Endometrial microvascular endothelial cells (primary cell): ENCODE measurements around the gene JAM3. TPM values are rescaled to one million over a fixed set of nuclear protein-coding genes. Genes with fewer than 3 reads are reported as not detected.
"Not testable (repeated sequence)": the region's sequence is repeated elsewhere in the genome, so short reads cannot be mapped to it uniquely, and the experiment has no call there.

ENCODE experiments used
- in situ Hi-C: cut with HindIII; loops from 2 replicates; pipeline ENCODE4 v1.10.0; 2017; ENCODE audit warnings: low sequenced_read_pairs, low pct_unique_long_range_greater_than_20kb; ENCODE audit errors: inconsistent ontology term
- total RNA-seq: library from RNA; depleted of rRNA; stranded (reverse); fragments of >200 nt; gene quantifications from one replicate; pipeline ENCODE4 v1.2.3, GENCODE V29; 2015; ENCODE audit errors: inconsistent ontology term

Gene JAM3
- total RNA-seq, 1 donor from 2014 or later = 75.9 TPM

DNA sequence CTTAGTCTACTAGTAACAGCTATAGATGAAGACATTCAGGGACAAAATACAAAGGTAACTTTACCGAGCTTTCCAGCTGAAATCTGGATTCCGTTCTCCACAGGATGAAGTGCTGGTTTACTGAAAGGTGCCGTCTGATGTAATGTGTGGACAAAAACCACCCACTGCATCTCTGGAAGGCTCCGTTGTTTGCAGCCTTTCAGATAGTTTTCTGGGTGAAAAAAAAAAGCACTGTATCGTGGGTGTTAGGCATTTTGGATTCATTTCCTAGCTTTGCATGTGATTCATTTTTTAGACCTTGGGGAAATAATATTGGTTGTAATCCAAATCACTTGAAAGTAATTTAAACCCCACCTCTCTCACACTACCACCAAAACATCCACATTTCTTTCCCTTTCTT, 10.4 kb downstream of the JAM3 start:
- in situ Hi-C loops = no loop called here

DNA sequence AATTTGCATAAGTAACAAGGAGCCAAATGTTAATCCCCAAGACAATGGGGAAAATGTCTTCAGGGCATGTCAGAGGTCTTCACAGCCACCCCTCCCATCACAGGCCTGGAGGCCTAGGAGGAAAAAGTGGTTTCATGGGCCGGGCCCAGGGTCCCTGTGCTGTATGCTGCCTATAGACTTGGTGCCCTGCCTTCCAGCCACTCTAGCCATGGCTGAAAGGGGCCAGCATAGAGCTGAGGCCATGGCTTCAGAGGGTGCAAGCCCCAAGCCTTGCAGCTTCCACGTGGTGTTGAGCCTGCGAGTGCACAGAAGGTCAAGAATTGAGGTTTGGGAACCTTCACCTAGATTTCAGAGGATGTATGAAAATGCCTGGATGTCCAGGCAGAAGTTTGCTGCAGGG, 12.4 kb downstream of the JAM3 start:
- in situ Hi-C loops = not testable (repeated sequence)

DNA sequence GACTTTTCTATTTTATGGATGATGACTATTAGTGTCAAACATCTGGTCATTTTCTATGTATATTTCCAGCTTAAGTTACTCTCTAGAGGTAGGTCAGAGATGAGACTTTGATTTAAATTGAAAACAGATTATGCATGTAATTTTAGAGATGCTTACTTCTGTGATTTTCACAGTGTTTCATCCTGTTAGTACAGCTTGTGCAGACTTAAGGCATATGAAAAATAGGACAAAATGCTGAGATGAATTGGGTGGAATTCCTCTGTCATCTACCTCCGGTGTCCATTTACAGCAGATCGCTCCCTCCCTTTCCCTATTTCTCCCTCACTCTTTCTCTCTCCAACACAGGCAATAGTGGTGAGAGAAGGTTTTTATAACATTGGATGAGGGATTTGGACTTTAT, 14.1 kb downstream of the JAM3 start:
- in situ Hi-C loops = no loop called here

DNA sequence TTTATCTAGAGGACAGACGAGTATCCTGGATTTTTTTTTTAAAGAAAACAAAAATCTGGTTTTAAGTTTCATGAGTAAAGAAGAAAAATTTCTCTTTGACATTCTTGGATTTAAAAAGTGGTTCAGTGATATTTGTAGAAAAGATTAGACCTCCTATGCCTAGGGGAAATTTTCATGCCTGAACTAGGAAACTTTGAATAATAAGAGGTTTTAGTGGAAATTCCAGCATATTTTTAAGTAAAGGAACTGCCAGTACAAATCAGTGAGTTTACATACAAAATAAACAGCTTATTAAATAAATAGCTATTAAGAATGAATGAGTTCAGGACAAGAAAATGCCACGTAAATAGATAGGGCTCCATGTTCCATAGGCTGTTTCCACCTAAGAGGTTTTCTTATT, 17.5 kb downstream of the JAM3 start:
- in situ Hi-C loops = no loop called here

DNA sequence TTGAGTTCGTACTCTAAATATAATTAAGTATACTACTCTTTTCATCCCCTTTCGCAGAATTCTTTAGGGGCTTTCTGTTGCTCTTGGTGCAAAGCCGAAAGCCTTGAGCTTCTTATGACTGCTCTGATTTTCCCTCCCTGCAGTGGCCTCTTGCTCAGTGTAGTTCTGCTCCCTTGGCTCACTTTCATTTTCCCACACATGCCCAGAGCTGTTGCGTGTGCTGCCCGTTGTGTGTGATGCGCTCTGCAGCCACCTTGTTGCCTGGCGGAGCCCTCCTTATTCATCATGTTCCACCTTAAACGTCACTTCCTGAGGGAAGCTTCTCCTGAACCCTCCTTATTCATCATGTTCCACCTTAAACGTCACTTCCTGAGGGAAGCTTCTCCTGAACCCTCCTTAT, 23.1 kb downstream of the JAM3 start:
- in situ Hi-C loops = not testable (repeated sequence)

DNA sequence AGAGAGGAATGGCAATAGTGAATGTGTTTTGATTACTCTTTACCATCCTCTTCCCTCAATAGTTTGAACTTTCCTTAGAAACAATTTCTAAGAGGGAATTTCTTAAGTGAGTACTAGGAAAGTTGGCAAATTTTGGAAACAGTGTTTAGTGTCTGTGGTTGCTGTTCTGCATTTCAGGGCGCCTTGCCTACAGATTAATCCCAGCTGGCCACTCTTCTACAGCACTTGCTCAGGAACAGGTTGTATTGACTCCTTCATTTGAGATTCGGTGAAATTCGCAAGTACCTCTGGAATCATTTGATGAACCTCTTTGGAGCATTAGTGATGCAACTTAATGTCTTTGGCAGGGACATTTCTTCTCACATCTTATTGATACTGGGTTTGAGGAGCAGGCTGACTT, 28.3 kb downstream of the JAM3 start:
- in situ Hi-C loops = no loop called here

DNA sequence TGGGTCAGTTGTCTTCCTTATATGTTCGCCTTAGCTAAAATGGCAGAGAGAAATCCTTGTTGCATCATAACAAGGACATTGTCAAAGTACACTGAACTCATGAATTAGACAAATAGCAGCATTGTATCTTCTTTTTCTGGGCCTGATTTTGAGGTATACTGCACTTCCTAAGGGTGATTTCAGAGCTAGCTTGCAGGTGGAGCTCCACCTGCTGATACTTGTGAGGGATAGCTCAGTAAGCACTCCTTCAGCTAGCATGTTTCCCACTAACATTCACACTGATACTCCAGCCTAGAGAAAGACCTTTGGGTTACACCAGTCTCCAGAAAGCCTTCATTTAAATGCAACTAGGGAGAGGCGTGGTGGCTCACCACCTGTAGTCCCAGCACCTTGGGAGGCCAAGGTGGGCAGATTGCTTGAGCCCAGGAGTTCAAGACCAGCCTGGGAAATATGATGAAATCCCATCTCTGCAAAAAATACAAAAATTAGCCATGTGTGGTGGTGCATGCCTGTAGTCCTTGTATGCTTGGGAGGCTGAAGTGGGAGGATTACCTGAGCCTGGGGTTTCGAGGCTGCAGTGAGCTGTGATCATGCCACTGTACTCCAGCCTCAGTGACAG, 29.8 kb downstream of the JAM3 start:
- in situ Hi-C loops = no loop called here

DNA sequence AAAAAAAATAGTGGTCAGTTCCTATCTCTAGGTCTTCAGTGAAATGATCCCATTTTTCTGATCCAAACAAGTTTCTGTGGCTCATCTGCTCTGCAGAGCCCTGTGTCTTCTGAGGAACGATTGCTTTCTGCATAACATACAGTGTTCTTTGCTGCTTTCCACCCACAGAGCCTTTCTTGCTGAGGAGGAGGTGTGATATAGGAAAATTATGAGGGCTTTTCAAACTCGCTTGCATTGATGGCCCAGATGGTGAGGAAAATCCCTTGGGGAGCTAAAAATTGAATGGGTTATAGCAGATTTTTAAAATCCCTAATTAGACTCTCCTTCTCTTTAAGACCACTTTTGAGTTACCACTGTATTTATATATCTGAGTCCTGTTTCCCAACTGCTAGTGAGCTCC, 31.3 kb downstream of the JAM3 start:
- in situ Hi-C loops = no loop called here

DNA sequence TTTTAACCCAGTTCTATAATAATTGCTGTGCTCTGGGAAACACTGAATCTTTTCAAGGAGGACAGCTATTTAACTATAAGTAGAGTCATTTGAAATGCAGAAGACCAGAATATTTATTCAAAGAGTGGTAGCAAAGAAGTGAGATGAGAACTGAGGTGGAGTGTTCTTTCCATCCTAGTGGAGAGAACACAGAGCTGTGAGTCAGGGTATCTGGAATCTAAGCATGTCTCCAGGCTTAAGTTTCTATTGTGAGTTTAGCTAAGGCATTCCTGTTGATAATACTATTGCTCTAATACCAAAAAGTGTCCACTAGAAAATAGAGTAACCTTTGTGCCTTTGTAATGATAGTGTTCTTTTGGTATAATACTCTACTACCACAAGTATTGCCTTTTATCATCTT, 32.4 kb downstream of the JAM3 start:
- in situ Hi-C loops = no loop called here

DNA sequence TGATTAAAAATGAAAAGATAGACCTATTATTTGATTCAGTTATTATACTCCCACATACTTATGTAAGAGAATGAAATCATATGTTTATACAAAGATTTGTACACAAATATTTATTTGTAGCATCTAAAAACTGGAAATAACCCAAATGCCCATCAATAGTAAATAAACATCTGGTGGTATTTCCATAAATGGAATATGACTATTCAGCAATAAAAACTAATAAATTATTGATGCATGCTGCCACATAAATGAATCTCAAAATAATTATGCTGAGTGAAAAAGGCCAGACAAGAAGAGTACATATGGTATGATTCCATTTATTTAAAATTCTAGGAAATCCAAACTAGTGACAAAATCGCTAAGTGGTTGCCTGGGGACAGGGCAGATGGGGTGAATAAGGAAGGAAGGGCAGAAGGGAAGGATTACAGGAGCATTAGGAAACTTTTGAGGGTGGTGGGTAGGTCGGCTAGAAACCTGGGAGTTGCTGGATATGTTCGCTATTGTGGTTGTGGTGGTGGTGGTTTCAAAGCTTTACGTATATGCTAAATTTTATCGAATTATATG, 41.5 kb downstream of the JAM3 start:
- in situ Hi-C loops = no loop called here

DNA sequence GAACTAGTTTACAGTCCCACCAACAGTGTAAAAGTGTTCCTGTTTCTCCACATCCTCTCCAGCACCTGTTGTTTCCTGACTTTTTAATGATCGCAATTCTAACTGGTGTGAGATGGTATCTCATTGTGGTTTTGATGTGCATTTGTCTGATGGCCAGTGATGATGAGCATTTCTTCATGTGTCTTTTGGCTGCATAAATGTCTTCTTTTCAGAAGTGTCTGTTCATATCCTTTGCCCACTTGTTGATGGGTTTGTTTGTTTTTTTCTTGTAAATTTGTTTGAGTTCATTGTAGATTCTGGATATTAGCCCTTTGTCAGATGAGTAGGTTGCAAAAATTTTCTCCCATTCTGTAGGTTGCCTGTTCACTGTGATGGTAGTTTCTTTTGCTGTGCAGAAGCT, 44.9 kb downstream of the JAM3 start:
- in situ Hi-C loops = not testable (repeated sequence)

DNA sequence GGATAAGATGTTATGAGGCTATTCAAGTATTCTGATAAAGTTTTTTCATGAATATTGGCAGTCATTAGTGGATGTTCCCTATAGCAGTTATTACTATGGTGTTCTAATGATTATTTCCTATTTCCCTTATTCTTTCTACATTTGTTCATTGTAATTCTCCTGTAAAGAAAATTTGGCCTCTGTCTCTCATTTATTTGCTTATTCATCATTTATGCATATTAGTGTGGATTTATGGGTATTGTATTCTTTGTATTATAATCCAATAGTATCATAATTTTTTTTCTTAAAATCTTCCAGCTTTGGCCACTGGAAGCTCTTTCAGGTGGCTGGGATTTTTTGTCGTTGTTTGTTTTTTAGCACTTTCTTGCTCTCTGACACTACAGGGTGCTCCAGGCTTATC, 47.3 kb downstream of the JAM3 start:
- in situ Hi-C loops = no loop called here

DNA sequence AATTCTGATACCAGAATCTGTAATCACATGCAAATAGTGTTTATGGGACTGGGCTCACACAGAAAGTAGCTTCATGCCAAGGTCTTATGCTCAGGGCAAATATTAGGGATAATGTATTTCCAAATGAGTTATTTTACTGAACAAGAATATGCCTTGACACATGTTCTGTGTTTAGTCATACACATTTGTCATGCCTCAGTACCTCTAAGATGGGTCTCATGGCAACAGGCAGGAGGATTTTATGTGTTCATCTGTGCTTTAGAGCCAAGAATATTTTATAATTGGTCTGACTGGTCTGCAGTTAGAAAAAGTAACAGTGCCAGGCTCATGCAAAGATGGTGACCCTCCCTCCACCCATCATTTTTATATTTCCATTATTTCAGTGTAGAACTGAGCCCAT, 49.1 kb downstream of the JAM3 start:
- in situ Hi-C loops = no loop called here

DNA sequence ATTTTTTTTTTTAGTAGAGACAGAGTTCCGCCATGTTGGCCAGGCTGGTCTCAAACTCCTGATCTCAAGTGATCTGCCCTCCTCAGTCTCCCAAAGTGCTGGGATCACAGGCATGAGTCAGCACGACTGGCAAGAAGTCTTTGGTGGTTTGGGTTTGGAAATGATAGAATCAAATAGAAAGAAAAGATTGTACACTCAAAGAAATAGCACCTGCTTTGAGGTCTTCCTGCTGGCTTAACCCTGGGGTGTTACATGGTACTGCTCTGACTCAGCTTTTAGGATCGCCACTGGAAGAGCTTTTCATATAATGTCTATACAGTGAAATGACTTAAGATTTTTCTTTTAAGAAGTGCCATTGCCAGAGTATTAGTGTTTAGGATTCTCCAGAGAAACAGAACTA, 50.2 kb downstream of the JAM3 start:
- in situ Hi-C loops = no loop called here

DNA sequence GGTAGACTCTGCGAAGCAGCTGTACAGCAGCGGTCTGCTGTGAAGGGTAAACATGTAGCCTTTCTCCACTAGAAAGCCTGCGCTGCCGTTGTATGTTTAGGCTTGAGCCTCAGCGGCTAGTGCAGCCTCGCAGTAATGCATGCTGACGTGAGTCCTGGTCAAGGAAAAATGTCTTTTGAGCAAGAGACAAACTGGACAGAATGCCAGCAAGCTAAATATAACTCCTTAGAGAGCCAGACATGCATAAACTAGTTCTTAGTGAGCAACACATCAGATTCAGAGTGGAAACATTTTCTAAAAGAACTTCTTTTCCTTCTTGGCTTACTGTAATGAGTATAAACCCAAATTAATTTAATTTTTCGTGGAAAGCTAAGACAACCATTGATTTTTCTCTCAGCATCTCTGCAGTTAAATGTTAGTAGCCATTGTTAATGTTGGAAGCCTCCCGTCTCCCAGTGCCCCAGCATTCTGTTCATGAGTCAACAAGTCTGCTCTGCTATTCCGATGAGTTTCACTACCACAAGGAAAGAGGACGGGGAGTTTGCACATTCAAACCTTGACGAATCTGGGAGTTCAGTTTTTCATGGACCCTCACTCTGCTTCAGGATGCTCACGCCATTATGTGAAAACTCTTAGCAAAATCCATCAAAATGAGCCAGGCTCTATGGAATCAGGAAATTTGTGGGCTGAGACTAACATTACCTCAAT, 51.4 kb downstream of the JAM3 start:
- in situ Hi-C loops = no loop called here

DNA sequence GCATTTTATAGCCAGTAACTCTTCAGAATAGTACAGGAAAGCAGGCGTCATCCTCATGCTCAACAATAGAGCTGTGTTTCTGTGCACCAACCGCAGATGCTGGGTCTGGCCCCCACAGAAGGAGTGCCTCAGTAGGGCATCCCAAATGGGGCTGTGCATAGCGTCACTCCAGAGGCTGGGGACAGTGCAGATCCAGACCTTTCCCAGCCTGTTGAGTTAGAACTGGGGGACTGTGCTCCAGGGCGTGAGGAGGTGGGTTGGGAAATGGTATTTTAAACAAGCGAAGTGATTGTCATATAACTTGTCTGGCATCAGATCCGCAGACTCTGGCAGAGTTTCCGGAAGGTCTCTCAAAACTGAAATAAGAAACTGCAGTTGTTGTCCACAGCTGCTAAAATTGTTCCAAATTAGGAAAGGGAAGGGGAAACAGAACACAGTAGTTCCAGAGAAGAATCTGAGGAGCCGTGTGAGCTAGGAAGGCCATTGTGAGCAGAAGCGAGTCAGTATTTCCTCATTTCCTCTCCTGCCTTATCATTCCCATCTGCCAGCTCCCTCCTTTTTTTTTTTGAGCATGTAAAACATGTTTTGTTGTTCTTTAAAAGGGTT, 52.2 kb downstream of the JAM3 start:
- in situ Hi-C loops = no loop called here

DNA sequence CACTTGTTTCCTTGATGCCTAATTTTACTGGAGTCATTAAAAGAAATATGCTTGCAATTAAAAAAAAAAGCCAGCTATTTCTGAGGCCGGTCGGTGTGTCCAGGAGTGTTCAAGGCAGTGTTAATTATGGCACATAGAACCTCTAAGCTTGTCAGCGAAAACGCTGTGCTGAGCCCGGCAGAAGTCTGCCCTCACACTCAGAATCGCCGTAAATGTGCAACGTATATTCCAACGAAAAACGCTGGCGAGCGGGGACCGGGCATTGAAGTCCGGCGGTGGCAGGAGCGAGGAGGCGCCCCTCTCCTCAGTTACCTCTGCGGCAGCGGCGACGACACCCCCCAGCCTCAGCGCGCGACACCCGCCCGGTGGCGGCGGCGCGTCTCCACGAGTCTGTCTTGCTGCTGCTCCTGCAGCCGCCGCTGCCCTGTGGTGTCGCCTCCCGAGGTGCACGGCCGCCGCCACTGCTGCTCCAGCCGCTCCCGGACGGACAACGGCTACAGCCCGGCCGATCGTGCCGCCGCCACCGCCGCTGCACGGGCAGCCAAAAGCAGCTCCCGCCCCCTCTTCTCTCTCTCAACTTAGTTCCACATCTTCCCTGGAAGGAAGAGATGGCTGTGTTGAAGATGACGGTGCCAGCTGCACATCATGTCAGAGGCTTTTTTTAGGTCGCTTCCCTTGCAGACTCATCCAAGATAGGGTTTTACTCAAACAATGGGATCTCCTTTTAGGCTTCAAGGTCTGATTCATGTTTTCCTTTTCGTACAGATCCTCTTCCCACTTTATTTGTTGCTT, 56.0 kb downstream of the JAM3 start:
- in situ Hi-C loops = no loop called here

DNA sequence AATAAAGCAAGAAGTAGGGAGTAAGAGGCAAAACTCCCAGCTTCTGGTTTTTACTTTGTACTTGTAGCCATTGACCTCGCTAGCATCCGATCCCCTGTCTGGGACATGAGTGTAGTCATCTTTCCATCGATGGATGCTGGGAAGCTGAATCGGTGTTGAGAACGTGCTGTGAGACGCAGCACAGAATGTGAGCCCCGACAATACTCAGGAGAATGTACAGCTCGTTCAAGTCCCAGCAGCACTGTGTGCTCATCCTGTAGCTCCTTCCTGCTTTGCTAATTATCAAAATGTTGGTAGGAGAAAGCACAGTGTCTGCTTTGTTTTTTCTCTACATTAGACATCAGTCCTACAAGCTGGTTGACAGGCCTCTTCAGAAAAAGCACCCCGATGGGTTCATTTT, 56.6 kb downstream of the JAM3 start:
- in situ Hi-C loops = no loop called here

DNA sequence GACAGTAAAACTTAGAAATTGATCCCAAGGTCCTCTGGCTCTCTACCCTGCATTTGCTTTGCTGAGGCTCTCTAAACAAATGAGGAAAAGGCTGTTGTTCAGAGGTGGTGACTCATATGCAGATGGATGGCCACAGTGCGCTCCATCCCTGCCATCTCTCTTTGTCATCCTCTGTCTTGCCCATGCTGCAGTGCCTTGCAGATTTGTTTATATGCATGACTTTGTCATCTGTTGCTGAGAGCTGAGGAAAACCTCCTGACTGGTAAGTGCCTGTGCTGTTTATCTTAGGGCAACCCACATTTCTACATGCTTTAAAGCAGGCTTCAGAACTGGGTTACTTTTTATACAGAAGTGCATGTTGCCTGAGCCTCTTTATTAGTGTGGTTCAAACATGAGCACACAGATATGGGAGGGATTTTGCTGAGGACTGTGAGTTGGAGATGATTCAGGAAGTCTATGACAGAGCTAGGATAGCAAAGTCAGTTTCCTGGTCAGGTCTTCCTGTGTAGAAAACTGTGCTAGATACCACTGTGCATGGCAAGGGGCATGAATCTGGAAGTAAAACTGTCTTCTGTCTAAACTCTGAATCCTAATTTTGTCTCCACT, 57.4 kb downstream of the JAM3 start:
- in situ Hi-C loops = no loop called here
